Cardiac muscle cell (in vitro differentiated cells and primary cell): ENCODE measurements around the gene CCR5. TPM values are rescaled to one million over a fixed set of nuclear protein-coding genes. Genes with fewer than 3 reads are reported as not detected.
A peak's percentile ranks its signal among the peaks of the same experiment; 100 is the strongest.

Experiments used
- DNase-seq, 2 donors: peaks; one replicate each; pipeline versions ENCODE4 v3.0.0 to v3.0.0-alpha.2; 2010 to 2017; ENCODE audit warnings: low read depth in 1 of 2, low spot score in 1 of 2
- H3K27ac ChIP-seq: fragments of 200-600 bp; sonication (generic); 2 replicates; pipeline ENCODE4 v1.5.1; 2016
- H3K27me3 ChIP-seq: fragments of 200-600 bp; sonication (generic); 2 replicates; pipeline ENCODE4 v1.6.0; 2016; ENCODE audit warnings: control low read depth
- H3K36me3 ChIP-seq: fragments of 200-600 bp; sonication (generic); 2 replicates; pipeline ENCODE4 v1.5.1; 2016; ENCODE audit warnings: control low read depth
- H3K4me1 ChIP-seq: fragments of 200-600 bp; sonication (generic); 2 replicates; pipeline ENCODE4 v1.8.1; 2017; ENCODE audit warnings: low read depth, mild to moderate bottlenecking, mixed run types
- H3K4me3 ChIP-seq: fragments of 200-600 bp; sonication (generic); 2 replicates; pipeline ENCODE4 v1.5.1; 2016; ENCODE audit warnings: mild to moderate bottlenecking
- H3K9me3 ChIP-seq: fragments of 200-600 bp; sonication (generic); 2 replicates; pipeline ENCODE4 v1.5.1; 2017; ENCODE audit warnings: low read depth, mild to moderate bottlenecking, control low read depth
- CTCF ChIP-seq: IDR thresholded peaks from 2 replicates; pipeline ENCODE4 v1.5.1; 2012; ENCODE audit warnings: low read depth, mild to moderate bottlenecking, low read length
- polyA plus RNA-seq: library from polyadenylated mRNA; unstranded; fragments of >200 nt; fragmentation: Nextera tagmentation; extraction: Ambion mirVana; gene quantifications from 2 replicates; pipeline ENCODE4 v1.2.1, GENCODE V29; 2016
- total RNA-seq: library from RNA; depleted of rRNA; stranded (reverse); fragments of >200 nt; gene quantifications from 2 replicates; pipeline ENCODE4 v1.2.3, GENCODE V29; 2016

The CCR5 gene
- total and polyA plus RNA-seq, 2 experiments from 2014 or later, result not detected

- Histone ChIP-seq H3K4me3 (no peak overlapping the region), H3K4me1 (peaks cover 66% of the 10 kb centered on the region), H3K27ac (peak overlapping the region; percentile 11), H3K27me3 (no peaks in the 10 kb centered on the region), H3K36me3 (no peaks in the 10 kb centered on the region), H3K9me3 (no peaks in the 10 kb centered on the region)
- no peak for TF ChIP-seq CTCF
- DNase-seq, result no peak
Measured at GRCh38 chr3:46416125-46416810, 45.5 kb downstream of the CCR5 start.

- Histone ChIP-seq H3K27me3 (no peaks in the 10 kb centered on the region), H3K27ac (peak overlapping the region; percentile 68), H3K4me1 (peaks cover 62% of the 10 kb centered on the region), H3K4me3 (no peak overlapping the region), H3K36me3 (no peaks in the 10 kb centered on the region), H3K9me3 (no peaks in the 10 kb centered on the region)
- no peak for TF ChIP-seq CTCF
- DNase-seq, result peak in 1 of 2 donors; percentile 54
Measured at GRCh38 chr3:46416811-46417510, 46.2 kb downstream of the CCR5 start.

- Histone ChIP-seq H3K4me1 (peaks cover 51% of the 10 kb centered on the region), H3K27ac (peak overlapping the region; percentile 68), H3K36me3 (no peaks in the 10 kb centered on the region), H3K9me3 (no peaks in the 10 kb centered on the region), H3K27me3 (no peaks in the 10 kb centered on the region), H3K4me3 (no peak overlapping the region)
- TF ChIP-seq CTCF, result no peak
- no peak for DNase-seq
Measured at GRCh38 chr3:46417841-46418611, 47.3 kb downstream of the CCR5 start.

GRCh38 chr3:46419816-46420215 lies 49.1 kb downstream of the CCR5 start:
- H3K9me3 ChIP-seq, result no peaks in the 10 kb centered on the region
- H3K27me3 ChIP-seq, result no peaks in the 10 kb centered on the region
- no peaks in the 10 kb centered on the region for H3K36me3 ChIP-seq
- H3K4me1 ChIP-seq, result peaks cover 34% of the 10 kb centered on the region
- TF ChIP-seq CTCF, result no peak
- no peak for DNase-seq
- no peak overlapping the region for H3K4me3 ChIP-seq
- no peak overlapping the region for H3K27ac ChIP-seq

GRCh38 chr3:46420931-46421330 lies 50.2 kb downstream of the CCR5 start:
- Histone ChIP-seq H3K27ac (no peak overlapping the region), H3K4me3 (no peak overlapping the region), H3K27me3 (no peaks in the 10 kb centered on the region), H3K36me3 (no peaks in the 10 kb centered on the region), H3K9me3 (no peaks in the 10 kb centered on the region), H3K4me1 (peaks cover 25% of the 10 kb centered on the region)
- no peak for TF ChIP-seq CTCF
- no peak for DNase-seq
